ENCODE results near the gene SRRM5. TPM values are rescaled to one million over a fixed set of nuclear protein-coding genes. Genes with fewer than 3 reads are reported as not detected.

The SRRM5 gene
- total RNA-seq, 1 experiment from 2014 or later = 1.0 TPM

GRCh38 chr19:43605875-43606568, 5.9 kb upstream of the SRRM5 start:
- intact Hi-C loops (cut with micrococcal nuclease; ENCODE audit: unreplicated experiment) = no loop called here
- DNase-seq = no peak
- peaks cover 10% of the 10 kb centered on the region for H3K4me1 Mint-ChIP-seq (ENCODE audit: low read depth, unreplicated experiment)
- no peaks in the 10 kb centered on the region for H3K4me1 ChIP-seq
- H3K4me3 Mint-ChIP-seq (ENCODE audit: unreplicated experiment) = no peak overlapping the region
- no peak overlapping the region for H3K4me3 ChIP-seq (ENCODE audit: low read depth, low read length)
- no TSS peak for BruUV-seq (replicated peaks)
- H3K9me3 Mint-ChIP-seq (ENCODE audit: unreplicated experiment) = no peaks in the 10 kb centered on the region
- peaks cover 32% of the 10 kb centered on the region for H3K36me3 Mint-ChIP-seq (ENCODE audit: insufficient read depth, unreplicated experiment)
- no peaks in the 10 kb centered on the region for H3K27me3 Mint-ChIP-seq (ENCODE audit: insufficient read depth, unreplicated experiment)
- H3K27me3 ChIP-seq (replicated peaks; ENCODE audit: control insufficient read depth, insufficient read depth, low read length) = no peaks in the 10 kb centered on the region
- CTCF ChIA-PET = no interaction called here
- no peaks in the 10 kb centered on the region for H3K36me3 ChIP-seq (ENCODE audit: control insufficient read depth, insufficient read depth, low read length)
- TF ChIP-seq, protein P1, sequence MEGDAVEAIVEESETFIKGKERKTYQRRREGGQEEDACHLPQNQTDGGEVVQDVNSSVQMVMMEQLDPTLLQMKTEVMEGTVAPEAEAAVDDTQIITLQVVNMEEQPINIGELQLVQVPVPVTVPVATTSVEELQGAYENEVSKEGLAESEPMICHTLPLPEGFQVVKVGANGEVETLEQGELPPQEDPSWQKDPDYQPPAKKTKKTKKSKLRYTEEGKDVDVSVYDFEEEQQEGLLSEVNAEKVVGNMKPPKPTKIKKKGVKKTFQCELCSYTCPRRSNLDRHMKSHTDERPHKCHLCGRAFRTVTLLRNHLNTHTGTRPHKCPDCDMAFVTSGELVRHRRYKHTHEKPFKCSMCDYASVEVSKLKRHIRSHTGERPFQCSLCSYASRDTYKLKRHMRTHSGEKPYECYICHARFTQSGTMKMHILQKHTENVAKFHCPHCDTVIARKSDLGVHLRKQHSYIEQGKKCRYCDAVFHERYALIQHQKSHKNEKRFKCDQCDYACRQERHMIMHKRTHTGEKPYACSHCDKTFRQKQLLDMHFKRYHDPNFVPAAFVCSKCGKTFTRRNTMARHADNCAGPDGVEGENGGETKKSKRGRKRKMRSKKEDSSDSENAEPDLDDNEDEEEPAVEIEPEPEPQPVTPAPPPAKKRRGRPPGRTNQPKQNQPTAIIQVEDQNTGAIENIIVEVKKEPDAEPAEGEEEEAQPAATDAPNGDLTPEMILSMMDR (IDR thresholded peaks at IDR 0.05; ENCODE audit: insufficient read depth in 1 of 2, low read depth in 1 of 2, low read length in 1 of 2, severe bottlenecking in 1 of 2, unreplicated experiment in 1 of 2) = no peak
- no peaks in the 10 kb centered on the region for H3K9me3 ChIP-seq
- no peak overlapping the region for H3K27ac Mint-ChIP-seq (ENCODE audit: unreplicated experiment)
- POLR2A ChIA-PET = no interaction called here

DNA sequence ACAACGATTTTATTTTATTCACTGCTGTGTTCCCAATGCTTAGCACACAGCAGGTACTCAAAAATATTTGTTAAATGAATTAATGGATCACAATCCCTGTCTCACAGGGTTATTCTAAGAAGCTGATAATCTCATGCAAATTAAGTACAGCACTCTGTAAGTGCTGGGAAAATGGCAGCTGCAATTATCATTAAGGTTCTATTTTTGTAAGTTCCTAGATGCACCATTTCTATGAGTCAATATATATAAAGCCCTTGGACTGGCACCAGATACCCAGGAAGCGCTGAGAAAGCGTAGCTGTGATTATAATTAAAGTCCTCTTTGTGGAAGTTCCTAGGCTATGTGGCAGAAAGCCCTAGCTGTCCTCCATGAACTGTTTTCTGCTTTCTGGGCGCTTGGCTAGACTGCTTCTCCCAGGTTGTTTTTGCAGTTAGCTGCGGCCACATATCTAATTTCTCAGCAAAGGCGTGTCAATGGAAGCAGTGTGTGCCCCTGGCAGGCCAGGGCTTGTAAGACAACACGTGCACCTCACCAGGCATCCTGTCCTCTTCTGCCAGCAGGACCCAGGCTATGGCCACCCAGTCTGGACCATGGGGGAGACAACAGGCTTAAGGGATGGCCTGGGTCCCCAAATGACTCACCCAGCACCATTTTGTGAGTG, 5.2 kb upstream of the SRRM5 start:
- Histone ChIP-seq H3K4me1 (no peaks in the 10 kb centered on the region), H3K9me3 (no peaks in the 10 kb centered on the region), H3K4me3 (ENCODE audit: low read depth, low read length) (no peak overlapping the region), H3K27me3 (replicated peaks; ENCODE audit: control insufficient read depth, insufficient read depth, low read length) (no peaks in the 10 kb centered on the region), H3K36me3 (ENCODE audit: control insufficient read depth, insufficient read depth, low read length) (no peaks in the 10 kb centered on the region)
- CTCF ChIA-PET = no interaction called here
- Mint-ChIP-seq H3K27ac (ENCODE audit: unreplicated experiment) (no peak overlapping the region), H3K27me3 (ENCODE audit: insufficient read depth, unreplicated experiment) (no peaks in the 10 kb centered on the region), H3K4me3 (ENCODE audit: unreplicated experiment) (no peak overlapping the region), H3K9me3 (ENCODE audit: unreplicated experiment) (no peaks in the 10 kb centered on the region), H3K36me3 (ENCODE audit: insufficient read depth, unreplicated experiment) (peaks cover 37% of the 10 kb centered on the region), H3K4me1 (ENCODE audit: low read depth, unreplicated experiment) (peaks cover 10% of the 10 kb centered on the region)
- no peak for DNase-seq
- intact Hi-C loops (cut with micrococcal nuclease; ENCODE audit: unreplicated experiment) = no loop called here
- TF ChIP-seq, protein P1 (IDR thresholded peaks at IDR 0.05; ENCODE audit: insufficient read depth in 1 of 2, low read depth in 1 of 2, low read length in 1 of 2, severe bottlenecking in 1 of 2, unreplicated experiment in 1 of 2) = no peak
- no TSS peak for BruUV-seq (replicated peaks)
- POLR2A ChIA-PET = no interaction called here

DNA sequence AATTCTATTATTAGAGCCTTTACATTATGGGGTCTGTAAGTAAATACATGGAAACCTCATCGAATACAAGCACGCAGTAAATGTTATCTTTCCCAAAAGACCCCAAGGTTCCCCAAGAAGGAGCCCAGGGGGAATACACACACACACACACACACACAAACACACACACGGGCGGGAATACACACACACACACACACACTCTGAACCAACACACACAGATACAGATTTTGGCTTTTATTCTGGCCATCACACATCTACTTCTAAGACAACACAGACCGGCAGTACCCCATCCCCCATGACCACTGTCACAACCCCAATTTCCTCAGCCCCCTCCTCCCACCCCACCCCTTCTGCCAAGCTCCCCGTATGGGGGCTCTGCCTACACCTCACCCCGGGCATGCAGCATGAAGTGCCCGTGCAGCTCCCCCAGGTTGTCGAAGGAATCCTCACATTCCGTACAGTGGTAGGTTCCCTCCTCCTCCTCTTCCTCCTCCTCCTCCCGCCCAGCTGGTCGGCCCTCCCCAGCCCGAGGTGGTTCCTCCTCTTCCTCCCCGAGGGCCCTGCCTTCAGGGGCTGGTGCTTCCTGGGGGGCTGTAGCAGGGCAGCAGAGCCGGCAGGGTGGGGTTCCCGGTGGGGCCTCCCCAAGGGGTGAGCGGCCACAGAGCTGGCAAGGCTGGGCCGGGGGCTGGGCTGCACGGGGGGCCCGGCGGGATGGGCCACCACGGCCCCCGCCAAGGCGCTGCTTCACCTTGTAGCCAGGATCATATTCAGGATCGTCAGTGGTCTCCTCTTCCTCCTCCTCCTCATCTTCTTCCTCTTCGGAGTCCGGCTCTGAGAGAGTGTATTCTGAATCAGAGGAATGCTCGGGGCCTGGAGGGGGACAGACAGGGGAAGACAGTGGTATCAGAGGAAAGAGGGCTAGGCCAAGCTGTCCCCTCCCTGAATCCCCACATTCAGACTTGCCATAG, 4.4 kb upstream of the SRRM5 start:
- Mint-ChIP-seq H3K4me1 (ENCODE audit: low read depth, unreplicated experiment) (peaks cover 10% of the 10 kb centered on the region), H3K27ac (ENCODE audit: unreplicated experiment) (no peak overlapping the region), H3K27me3 (ENCODE audit: insufficient read depth, unreplicated experiment) (no peaks in the 10 kb centered on the region), H3K4me3 (ENCODE audit: unreplicated experiment) (no peak overlapping the region), H3K36me3 (ENCODE audit: insufficient read depth, unreplicated experiment) (peaks cover 45% of the 10 kb centered on the region), H3K9me3 (ENCODE audit: unreplicated experiment) (no peaks in the 10 kb centered on the region)
- TF ChIP-seq, protein P1 (IDR thresholded peaks at IDR 0.05; ENCODE audit: insufficient read depth in 1 of 2, low read depth in 1 of 2, low read length in 1 of 2, severe bottlenecking in 1 of 2, unreplicated experiment in 1 of 2) = no peak
- Histone ChIP-seq H3K4me1 (no peaks in the 10 kb centered on the region), H3K36me3 (ENCODE audit: control insufficient read depth, insufficient read depth, low read length) (no peaks in the 10 kb centered on the region), H3K4me3 (ENCODE audit: low read depth, low read length) (no peak overlapping the region), H3K9me3 (no peaks in the 10 kb centered on the region), H3K27me3 (replicated peaks; ENCODE audit: control insufficient read depth, insufficient read depth, low read length) (no peaks in the 10 kb centered on the region)
- ChIA-PET POLR2A (no interaction called here), CTCF (interaction anchor here (0.6 kb wide), 1 partner anchor 1722 kb away, joined by 3 read pairs; no protein-coding TSS in a partner anchor)
- intact Hi-C loops (cut with micrococcal nuclease; ENCODE audit: unreplicated experiment) = no loop called here
- TSS peak; percentile 69 for BruUV-seq (replicated peaks)
- no peak for DNase-seq

Measured in Caco-2 (cell line).